ENCODE data around the gene OR14A2.

OR14A2 gene

DNA sequence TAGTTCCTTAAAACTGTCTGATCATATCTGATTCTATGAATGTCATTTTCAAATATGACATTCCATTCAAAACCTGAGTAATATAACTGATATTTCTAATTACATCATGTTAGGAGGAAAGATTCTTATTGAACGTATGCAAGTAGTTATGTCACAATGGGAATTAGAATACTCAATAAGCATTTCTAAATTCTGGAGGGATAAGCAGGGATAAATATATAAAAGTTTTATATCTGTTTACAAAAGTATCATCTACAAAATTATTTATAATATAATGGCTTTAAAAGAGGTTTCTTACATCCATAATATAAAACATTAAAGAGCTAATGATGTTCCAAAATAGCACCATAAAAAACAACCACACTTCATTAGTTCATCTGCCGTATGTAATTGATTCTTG, at the start of gene OR14A2:
Gene OR14A2 (minus strand): TSS at position 101 of the 400 bp plus-strand sequence.
- TF ChIP-seq, protein P1, sequence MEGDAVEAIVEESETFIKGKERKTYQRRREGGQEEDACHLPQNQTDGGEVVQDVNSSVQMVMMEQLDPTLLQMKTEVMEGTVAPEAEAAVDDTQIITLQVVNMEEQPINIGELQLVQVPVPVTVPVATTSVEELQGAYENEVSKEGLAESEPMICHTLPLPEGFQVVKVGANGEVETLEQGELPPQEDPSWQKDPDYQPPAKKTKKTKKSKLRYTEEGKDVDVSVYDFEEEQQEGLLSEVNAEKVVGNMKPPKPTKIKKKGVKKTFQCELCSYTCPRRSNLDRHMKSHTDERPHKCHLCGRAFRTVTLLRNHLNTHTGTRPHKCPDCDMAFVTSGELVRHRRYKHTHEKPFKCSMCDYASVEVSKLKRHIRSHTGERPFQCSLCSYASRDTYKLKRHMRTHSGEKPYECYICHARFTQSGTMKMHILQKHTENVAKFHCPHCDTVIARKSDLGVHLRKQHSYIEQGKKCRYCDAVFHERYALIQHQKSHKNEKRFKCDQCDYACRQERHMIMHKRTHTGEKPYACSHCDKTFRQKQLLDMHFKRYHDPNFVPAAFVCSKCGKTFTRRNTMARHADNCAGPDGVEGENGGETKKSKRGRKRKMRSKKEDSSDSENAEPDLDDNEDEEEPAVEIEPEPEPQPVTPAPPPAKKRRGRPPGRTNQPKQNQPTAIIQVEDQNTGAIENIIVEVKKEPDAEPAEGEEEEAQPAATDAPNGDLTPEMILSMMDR (IDR thresholded peaks at IDR 0.05; ENCODE audit: low read length), result no peak
- TF ChIP-seq EZH2 (IDR thresholded peaks at IDR 0.05; ENCODE audit: borderline replicate concordance, low read length), result no peak
- H3K4me2 ChIP-seq (ENCODE audit: low read length), result no peak within 1 kb of the TSS
- no peaks in the 10 kb centered on the region for H3K79me2 ChIP-seq (ENCODE audit: insufficient read depth, low read length)
- H3K27ac ChIP-seq (ENCODE audit: low read depth, low read length, poor library complexity, severe bottlenecking), result no peak within 1 kb of the TSS
- no peaks in the 10 kb centered on the region for H3K9me2 ChIP-seq (ENCODE audit: low read depth, low read length)
- H3K9ac ChIP-seq (ENCODE audit: low read length), result no peak within 1 kb of the TSS
- no peaks in the 10 kb centered on the region for H3F3A ChIP-seq (ENCODE audit: insufficient read depth, low read length)
- H3K4me3 ChIP-seq (ENCODE audit: low read depth, low read length, poor library complexity, severe bottlenecking), result no peak within 1 kb of the TSS
- H3K4me1 ChIP-seq (ENCODE audit: insufficient read depth, low read length, severe bottlenecking), result no peaks in the 10 kb centered on the region
- no peaks in the 10 kb centered on the region for H3K27me3 ChIP-seq (ENCODE audit: insufficient read depth, low read length)
- H2AFZ ChIP-seq (ENCODE audit: low read length), result no peak within 1 kb of the TSS
- no peaks in the 10 kb centered on the region for H3K36me3 ChIP-seq (ENCODE audit: insufficient read depth, low read length)
- no peaks in the 10 kb centered on the region for H4K20me1 ChIP-seq (ENCODE audit: insufficient read depth, low read length)
- H3K9me3 ChIP-seq (ENCODE audit: low read length), result no peaks in the 10 kb centered on the region

DNA sequence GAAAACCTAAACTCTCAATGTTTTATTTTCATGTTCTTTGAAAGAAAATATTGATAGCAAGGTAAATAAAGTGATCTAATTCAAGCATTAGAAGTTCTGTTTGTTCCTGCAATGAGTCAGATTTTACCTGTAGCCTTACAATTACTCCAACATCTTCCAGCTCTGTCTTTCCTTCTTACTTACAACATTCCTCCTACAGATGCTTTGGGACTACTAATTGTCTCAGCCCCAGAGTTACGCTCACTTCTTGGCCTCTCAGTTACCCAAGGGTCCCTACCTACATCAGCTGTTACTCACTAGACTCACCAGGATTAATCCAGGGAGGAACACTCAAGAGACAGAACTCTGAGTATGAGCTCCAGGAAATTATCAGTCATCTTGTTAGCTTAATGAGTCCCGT, 49.6 kb upstream of the OR14A2 start:
- no peaks in the 10 kb centered on the region for H4K20me1 ChIP-seq (ENCODE audit: insufficient read depth, low read length)
- no peak overlapping the region for H3K4me3 ChIP-seq (ENCODE audit: low read depth, low read length, poor library complexity, severe bottlenecking)
- H3K79me2 ChIP-seq (ENCODE audit: insufficient read depth, low read length), result no peaks in the 10 kb centered on the region
- 0 out of 2 replicates have a peak, but pooled peaks cover 3% of the 10 kb centered on the region for H3K9me3 ChIP-seq (ENCODE audit: low read length)
- H2AFZ ChIP-seq (ENCODE audit: low read length), result no peak overlapping the region
- no peak overlapping the region for H3K27ac ChIP-seq (ENCODE audit: low read depth, low read length, poor library complexity, severe bottlenecking)
- TF ChIP-seq, protein P1 (IDR thresholded peaks at IDR 0.05; ENCODE audit: low read length), result no peak
- no peak for TF ChIP-seq EZH2 (IDR thresholded peaks at IDR 0.05; ENCODE audit: borderline replicate concordance, low read length)
- H3K4me2 ChIP-seq (ENCODE audit: low read length), result no peak overlapping the region
- H3K9me2 ChIP-seq (ENCODE audit: low read depth, low read length), result no peaks in the 10 kb centered on the region
- no peak overlapping the region for H3K9ac ChIP-seq (ENCODE audit: low read length)
- no peaks in the 10 kb centered on the region for H3K4me1 ChIP-seq (ENCODE audit: insufficient read depth, low read length, severe bottlenecking)
- no peaks in the 10 kb centered on the region for H3K36me3 ChIP-seq (ENCODE audit: insufficient read depth, low read length)
- H3K27me3 ChIP-seq (ENCODE audit: insufficient read depth, low read length), result no peaks in the 10 kb centered on the region
- no peaks in the 10 kb centered on the region for H3F3A ChIP-seq (ENCODE audit: insufficient read depth, low read length)

DNA sequence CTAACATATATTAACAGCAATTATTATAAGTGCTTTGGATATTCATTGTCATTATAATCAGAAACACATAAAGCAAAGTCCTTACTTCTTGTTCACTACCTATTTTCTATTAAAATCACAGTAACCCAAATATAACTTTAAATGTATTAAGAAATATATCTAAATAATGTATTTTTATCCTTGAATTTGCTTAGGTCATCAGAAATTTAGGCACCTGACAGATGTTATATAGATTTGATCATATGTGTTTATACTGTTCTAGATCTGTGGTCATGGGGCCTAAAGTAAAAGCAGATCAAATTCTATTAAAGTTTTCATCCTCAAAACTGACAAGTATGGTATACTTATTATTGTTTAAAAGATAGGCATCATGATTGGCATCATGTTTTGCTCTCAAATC, 21.7 kb upstream of the OR14A2 start:
- Histone ChIP-seq H3F3A (ENCODE audit: insufficient read depth, low read length) (no peaks in the 10 kb centered on the region), H4K20me1 (ENCODE audit: insufficient read depth, low read length) (no peaks in the 10 kb centered on the region), H3K4me3 (ENCODE audit: low read depth, low read length, poor library complexity, severe bottlenecking) (no peak overlapping the region), H3K27me3 (ENCODE audit: insufficient read depth, low read length) (no peaks in the 10 kb centered on the region), H3K9me2 (ENCODE audit: low read depth, low read length) (no peaks in the 10 kb centered on the region), H3K9me3 (ENCODE audit: low read length) (no peaks in the 10 kb centered on the region), H3K4me1 (ENCODE audit: insufficient read depth, low read length, severe bottlenecking) (no peaks in the 10 kb centered on the region), H3K4me2 (ENCODE audit: low read length) (no peak overlapping the region), H2AFZ (ENCODE audit: low read length) (no peak overlapping the region), H3K79me2 (ENCODE audit: insufficient read depth, low read length) (no peaks in the 10 kb centered on the region), H3K27ac (ENCODE audit: low read depth, low read length, poor library complexity, severe bottlenecking) (no peak overlapping the region), H3K36me3 (ENCODE audit: insufficient read depth, low read length) (no peaks in the 10 kb centered on the region), H3K9ac (ENCODE audit: low read length) (no peak overlapping the region)
- TF ChIP-seq, protein P1 (IDR thresholded peaks at IDR 0.05; ENCODE audit: low read length), result no peak
- no peak for TF ChIP-seq EZH2 (IDR thresholded peaks at IDR 0.05; ENCODE audit: borderline replicate concordance, low read length)

Measured in OCI-LY1 (cell line).